Measurements from ENCODE around the gene GLT8D1.

Gene GLT8D1

DNA sequence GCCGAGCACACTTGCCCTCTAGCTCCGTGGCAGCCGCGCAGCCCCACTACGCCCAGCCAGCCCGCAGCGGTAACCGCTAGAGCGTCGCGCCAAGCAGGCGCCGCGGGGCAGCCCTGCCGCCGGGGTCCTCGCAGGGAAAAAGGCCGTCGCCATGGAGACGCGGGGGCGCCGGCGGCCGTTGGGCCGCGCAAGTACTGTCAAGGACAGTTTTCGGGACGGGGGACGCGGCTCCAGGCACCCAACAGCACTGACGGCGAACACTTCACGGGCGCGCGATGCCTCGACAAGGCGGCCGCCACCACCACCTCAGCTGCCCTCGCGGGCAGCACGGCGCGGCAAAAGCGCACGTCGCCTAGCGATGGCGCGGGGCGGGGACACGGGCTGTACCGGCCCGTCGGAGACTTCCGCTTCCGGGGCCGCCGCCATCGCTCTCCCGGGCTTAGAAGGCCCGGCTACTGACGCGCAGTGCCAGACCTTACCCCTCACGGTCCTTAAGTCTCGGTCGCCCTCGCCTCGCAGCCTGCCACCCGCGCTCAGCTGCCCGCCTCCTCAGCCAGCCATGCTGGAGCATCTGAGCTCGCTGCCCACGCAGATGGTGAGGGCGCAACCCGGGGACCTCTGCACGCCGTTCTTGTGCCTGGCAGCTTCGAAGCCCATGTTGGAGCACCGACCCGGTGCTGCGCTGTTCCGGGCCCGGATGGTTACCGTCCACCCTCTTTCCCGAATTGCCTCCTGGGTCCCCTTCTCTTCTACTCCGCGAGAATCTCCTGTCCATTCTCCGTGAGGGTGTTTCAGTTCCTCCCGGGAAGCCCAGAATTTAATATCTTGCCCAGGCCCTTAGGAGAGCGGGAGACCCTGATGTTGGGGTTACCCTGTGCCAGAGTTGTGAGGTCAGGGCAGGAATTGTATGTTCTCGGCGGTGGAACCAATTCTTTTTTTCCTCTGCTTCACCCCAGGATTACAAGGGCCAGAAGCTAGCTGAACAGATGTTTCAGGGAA, at the start of gene GLT8D1, which contains the start of gene SPCS1 (continued):
- TF ChIP-seq, protein P1, sequence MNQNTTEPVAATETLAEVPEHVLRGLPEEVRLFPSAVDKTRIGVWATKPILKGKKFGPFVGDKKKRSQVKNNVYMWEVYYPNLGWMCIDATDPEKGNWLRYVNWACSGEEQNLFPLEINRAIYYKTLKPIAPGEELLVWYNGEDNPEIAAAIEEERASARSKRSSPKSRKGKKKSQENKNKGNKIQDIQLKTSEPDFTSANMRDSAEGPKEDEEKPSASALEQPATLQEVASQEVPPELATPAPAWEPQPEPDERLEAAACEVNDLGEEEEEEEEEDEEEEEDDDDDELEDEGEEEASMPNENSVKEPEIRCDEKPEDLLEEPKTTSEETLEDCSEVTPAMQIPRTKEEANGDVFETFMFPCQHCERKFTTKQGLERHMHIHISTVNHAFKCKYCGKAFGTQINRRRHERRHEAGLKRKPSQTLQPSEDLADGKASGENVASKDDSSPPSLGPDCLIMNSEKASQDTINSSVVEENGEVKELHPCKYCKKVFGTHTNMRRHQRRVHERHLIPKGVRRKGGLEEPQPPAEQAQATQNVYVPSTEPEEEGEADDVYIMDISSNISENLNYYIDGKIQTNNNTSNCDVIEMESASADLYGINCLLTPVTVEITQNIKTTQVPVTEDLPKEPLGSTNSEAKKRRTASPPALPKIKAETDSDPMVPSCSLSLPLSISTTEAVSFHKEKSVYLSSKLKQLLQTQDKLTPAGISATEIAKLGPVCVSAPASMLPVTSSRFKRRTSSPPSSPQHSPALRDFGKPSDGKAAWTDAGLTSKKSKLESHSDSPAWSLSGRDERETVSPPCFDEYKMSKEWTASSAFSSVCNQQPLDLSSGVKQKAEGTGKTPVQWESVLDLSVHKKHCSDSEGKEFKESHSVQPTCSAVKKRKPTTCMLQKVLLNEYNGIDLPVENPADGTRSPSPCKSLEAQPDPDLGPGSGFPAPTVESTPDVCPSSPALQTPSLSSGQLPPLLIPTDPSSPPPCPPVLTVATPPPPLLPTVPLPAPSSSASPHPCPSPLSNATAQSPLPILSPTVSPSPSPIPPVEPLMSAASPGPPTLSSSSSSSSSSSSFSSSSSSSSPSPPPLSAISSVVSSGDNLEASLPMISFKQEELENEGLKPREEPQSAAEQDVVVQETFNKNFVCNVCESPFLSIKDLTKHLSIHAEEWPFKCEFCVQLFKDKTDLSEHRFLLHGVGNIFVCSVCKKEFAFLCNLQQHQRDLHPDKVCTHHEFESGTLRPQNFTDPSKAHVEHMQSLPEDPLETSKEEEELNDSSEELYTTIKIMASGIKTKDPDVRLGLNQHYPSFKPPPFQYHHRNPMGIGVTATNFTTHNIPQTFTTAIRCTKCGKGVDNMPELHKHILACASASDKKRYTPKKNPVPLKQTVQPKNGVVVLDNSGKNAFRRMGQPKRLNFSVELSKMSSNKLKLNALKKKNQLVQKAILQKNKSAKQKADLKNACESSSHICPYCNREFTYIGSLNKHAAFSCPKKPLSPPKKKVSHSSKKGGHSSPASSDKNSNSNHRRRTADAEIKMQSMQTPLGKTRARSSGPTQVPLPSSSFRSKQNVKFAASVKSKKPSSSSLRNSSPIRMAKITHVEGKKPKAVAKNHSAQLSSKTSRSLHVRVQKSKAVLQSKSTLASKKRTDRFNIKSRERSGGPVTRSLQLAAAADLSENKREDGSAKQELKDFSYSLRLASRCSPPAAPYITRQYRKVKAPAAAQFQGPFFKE (tag by site-specific recombination; IDR thresholded peaks at IDR 0.05; ENCODE audit: borderline replicate concordance): no peak
- no peak for TF ChIP-seq ZNF596 (tag by site-specific recombination; IDR thresholded peaks at IDR 0.05)
- peak; percentile 67 for TF ChIP-seq ZNF600 (tag by site-specific recombination; IDR thresholded peaks at IDR 0.05)
- no peak for TF ChIP-seq ZNF37A (tag by site-specific recombination; IDR thresholded peaks at IDR 0.05)
- no peak for TF ChIP-seq ZFP3 (tag by site-specific recombination; IDR thresholded peaks at IDR 0.05; ENCODE audit: low read depth)
- no peak for TF ChIP-seq TRIM28 (IDR thresholded peaks at IDR 0.05; ENCODE audit: borderline replicate concordance, low read length)
- no peak for TF ChIP-seq ZNF626 (tag by site-specific recombination; IDR thresholded peaks at IDR 0.05)
- TF ChIP-seq ZXDB (tag by site-specific recombination; IDR thresholded peaks at IDR 0.05): peak; percentile 77
- peak; percentile 94 for TF ChIP-seq ZBTB20 (tag by site-specific recombination; IDR thresholded peaks at IDR 0.05)
- no peak for TF ChIP-seq ZNF423 (tag by site-specific recombination; IDR thresholded peaks at IDR 0.05)
- no peak for TF ChIP-seq GLI2 (tag by site-specific recombination; IDR thresholded peaks at IDR 0.05; ENCODE audit: borderline replicate concordance, low read depth)
- TF ChIP-seq ZNF394 (tag by site-specific recombination; IDR thresholded peaks at IDR 0.05; ENCODE audit: borderline replicate concordance): peak; percentile 21; the same call in 1 of the 2 replicates
- TF ChIP-seq ZNF555 (tag by site-specific recombination; conservative IDR thresholded peaks at IDR 0.05): no peak
- no peak for TF ChIP-seq ZNF248 (tag by site-specific recombination; IDR thresholded peaks at IDR 0.05)
- no peak for TF ChIP-seq ZNF830 (tag by site-specific recombination; IDR thresholded peaks at IDR 0.05; ENCODE audit: low read depth)
- TF ChIP-seq ZNF2 (tag by site-specific recombination; IDR thresholded peaks at IDR 0.05): peak; percentile 71; the same call in 1 of the 2 replicates
- no peak for TF ChIP-seq ZNF391 (tag by site-specific recombination; IDR thresholded peaks at IDR 0.05; ENCODE audit: borderline replicate concordance, low read depth)
- peak; percentile 90 for TF ChIP-seq YY2 (tag by site-specific recombination; IDR thresholded peaks at IDR 0.05)
- TF ChIP-seq ZNF146 (tag by site-specific recombination; IDR thresholded peaks at IDR 0.05): peak; percentile 2; the same call in 1 of the 2 replicates
- no peak for TF ChIP-seq ZNF362 (tag by site-specific recombination; IDR thresholded peaks at IDR 0.05)
- no peak for TF ChIP-seq INSM2 (tag by site-specific recombination; IDR thresholded peaks at IDR 0.05)
- TF ChIP-seq ZNF138 (tag by site-specific recombination; IDR thresholded peaks at IDR 0.05; ENCODE audit: borderline replicate concordance): no peak
- peak; percentile 93 for TF ChIP-seq ZNF335 (tag by site-specific recombination; conservative IDR thresholded peaks at IDR 0.05)
- no peak for TF ChIP-seq ZNF202 (tag by site-specific recombination; IDR thresholded peaks at IDR 0.05; ENCODE audit: borderline replicate concordance)
- TF ChIP-seq ZNF155 (tag by site-specific recombination; IDR thresholded peaks at IDR 0.05): no peak
- TF ChIP-seq OSR2 (tag by site-specific recombination; IDR thresholded peaks at IDR 0.05): no peak
- TF ChIP-seq ZNF670 (tag by site-specific recombination; IDR thresholded peaks at IDR 0.05; ENCODE audit: low read depth): no peak
- TF ChIP-seq, protein P2, sequence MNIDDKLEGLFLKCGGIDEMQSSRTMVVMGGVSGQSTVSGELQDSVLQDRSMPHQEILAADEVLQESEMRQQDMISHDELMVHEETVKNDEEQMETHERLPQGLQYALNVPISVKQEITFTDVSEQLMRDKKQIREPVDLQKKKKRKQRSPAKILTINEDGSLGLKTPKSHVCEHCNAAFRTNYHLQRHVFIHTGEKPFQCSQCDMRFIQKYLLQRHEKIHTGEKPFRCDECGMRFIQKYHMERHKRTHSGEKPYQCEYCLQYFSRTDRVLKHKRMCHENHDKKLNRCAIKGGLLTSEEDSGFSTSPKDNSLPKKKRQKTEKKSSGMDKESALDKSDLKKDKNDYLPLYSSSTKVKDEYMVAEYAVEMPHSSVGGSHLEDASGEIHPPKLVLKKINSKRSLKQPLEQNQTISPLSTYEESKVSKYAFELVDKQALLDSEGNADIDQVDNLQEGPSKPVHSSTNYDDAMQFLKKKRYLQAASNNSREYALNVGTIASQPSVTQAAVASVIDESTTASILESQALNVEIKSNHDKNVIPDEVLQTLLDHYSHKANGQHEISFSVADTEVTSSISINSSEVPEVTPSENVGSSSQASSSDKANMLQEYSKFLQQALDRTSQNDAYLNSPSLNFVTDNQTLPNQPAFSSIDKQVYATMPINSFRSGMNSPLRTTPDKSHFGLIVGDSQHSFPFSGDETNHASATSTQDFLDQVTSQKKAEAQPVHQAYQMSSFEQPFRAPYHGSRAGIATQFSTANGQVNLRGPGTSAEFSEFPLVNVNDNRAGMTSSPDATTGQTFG (tag by site-specific recombination; IDR thresholded peaks at IDR 0.05; ENCODE audit: borderline replicate concordance): no peak
